SK-N-SH (cell line): Measurements from ENCODE around the gene AKT1S1.

ENCODE experiments used
- CTCF ChIP-seq: fragments of 200-600 bp; sonication (generic); IDR thresholded peaks from 2 replicates; pipeline ENCODE4 v1.6.1; 2017; ENCODE audit warnings: antibody characterized with exemption, mild to moderate bottlenecking, moderate library complexity
- GABPA ChIP-seq: IDR thresholded peaks from 2 replicates; pipeline ENCODE4 v1.4.0; 2012; ENCODE audit warnings: low read depth, mild to moderate bottlenecking
- JUND ChIP-seq: IDR thresholded peaks from 2 replicates; pipeline ENCODE4 v1.4.0; 2012
- NRF1 ChIP-seq: IDR thresholded peaks from 2 replicates; pipeline ENCODE4 v1.6.1; 2012; ENCODE audit warnings: low read depth, mild to moderate bottlenecking, low read length
- USF1 ChIP-seq: IDR thresholded peaks from 2 replicates; pipeline ENCODE4 v1.4.0; 2012; ENCODE audit warnings: low read depth, borderline replicate concordance
- YY1 ChIP-seq: IDR thresholded peaks from 2 replicates; pipeline ENCODE4 v1.4.0; 2012; ENCODE audit warnings: low read depth, mild to moderate bottlenecking

- TF ChIP-seq JUND = no peak
- no peak for TF ChIP-seq NRF1
- no peak for TF ChIP-seq YY1
- TF ChIP-seq USF1 = no peak
- no peak for TF ChIP-seq GABPA
- TF ChIP-seq CTCF = no peak
These were observed 36.8 kb downstream of the AKT1S1 start for GRCh38 chr19:49840321-49840720.
